HEK293T (cell line): Measurements from ENCODE around the gene CREB3.

Experiments used
- BHLHE40 ChIP-seq: fragments of 450-650 bp; IDR thresholded peaks from 2 replicates; pipeline ENCODE4 v1.6.1; 2016; ENCODE audit warnings: mild to moderate bottlenecking, moderate library complexity, borderline replicate concordance
- ELF4 ChIP-seq: fragments of 450-650 bp; IDR thresholded peaks from 2 replicates; pipeline ENCODE4 v1.6.1; 2017; ENCODE audit warnings: antibody characterized with exemption
- FOXK2 ChIP-seq: fragments of 450-650 bp; IDR thresholded peaks from 2 replicates; pipeline ENCODE4 v1.6.1; 2016; ENCODE audit warnings: mild to moderate bottlenecking
- FOXM1 ChIP-seq: fragments of 450-650 bp; IDR thresholded peaks from 2 replicates; pipeline ENCODE4 v1.6.1; 2017; ENCODE audit warnings: mild to moderate bottlenecking, borderline replicate concordance
- NFRKB ChIP-seq: fragments of 450-650 bp; IDR thresholded peaks from 2 replicates; pipeline ENCODE4 v1.6.1; 2016; ENCODE audit warnings: mild to moderate bottlenecking, moderate library complexity
- PKNOX1 ChIP-seq: fragments of 450-650 bp; IDR thresholded peaks from 2 replicates; pipeline ENCODE4 v1.6.1; 2016
- SP1 ChIP-seq: fragments of 450-650 bp; IDR thresholded peaks from 2 replicates; pipeline ENCODE4 v1.6.1; 2017
- SUZ12 ChIP-seq: fragments of 450-650 bp; IDR thresholded peaks from 2 replicates; pipeline ENCODE4 v1.6.1; 2016; ENCODE audit warnings: mild to moderate bottlenecking
- TARDBP ChIP-seq: fragments of 450-650 bp; IDR thresholded peaks from 2 replicates; pipeline ENCODE4 v1.6.1; 2016

GRCh38 chr9:35710818-35711500 is 21.5 kb upstream of the CREB3 start:
- TF ChIP-seq ELF4 (no peak), NFRKB (no peak), SP1 (no peak), PKNOX1 (no peak), SUZ12 (no peak), FOXK2 (no peak), BHLHE40 (no peak), FOXM1 (no peak), TARDBP (no peak)
